ENCODE data around the gene ZNF335. TPM values are rescaled to one million over a fixed set of nuclear protein-coding genes. Genes with fewer than 3 reads are reported as not detected.

ZNF335 gene, protein sequence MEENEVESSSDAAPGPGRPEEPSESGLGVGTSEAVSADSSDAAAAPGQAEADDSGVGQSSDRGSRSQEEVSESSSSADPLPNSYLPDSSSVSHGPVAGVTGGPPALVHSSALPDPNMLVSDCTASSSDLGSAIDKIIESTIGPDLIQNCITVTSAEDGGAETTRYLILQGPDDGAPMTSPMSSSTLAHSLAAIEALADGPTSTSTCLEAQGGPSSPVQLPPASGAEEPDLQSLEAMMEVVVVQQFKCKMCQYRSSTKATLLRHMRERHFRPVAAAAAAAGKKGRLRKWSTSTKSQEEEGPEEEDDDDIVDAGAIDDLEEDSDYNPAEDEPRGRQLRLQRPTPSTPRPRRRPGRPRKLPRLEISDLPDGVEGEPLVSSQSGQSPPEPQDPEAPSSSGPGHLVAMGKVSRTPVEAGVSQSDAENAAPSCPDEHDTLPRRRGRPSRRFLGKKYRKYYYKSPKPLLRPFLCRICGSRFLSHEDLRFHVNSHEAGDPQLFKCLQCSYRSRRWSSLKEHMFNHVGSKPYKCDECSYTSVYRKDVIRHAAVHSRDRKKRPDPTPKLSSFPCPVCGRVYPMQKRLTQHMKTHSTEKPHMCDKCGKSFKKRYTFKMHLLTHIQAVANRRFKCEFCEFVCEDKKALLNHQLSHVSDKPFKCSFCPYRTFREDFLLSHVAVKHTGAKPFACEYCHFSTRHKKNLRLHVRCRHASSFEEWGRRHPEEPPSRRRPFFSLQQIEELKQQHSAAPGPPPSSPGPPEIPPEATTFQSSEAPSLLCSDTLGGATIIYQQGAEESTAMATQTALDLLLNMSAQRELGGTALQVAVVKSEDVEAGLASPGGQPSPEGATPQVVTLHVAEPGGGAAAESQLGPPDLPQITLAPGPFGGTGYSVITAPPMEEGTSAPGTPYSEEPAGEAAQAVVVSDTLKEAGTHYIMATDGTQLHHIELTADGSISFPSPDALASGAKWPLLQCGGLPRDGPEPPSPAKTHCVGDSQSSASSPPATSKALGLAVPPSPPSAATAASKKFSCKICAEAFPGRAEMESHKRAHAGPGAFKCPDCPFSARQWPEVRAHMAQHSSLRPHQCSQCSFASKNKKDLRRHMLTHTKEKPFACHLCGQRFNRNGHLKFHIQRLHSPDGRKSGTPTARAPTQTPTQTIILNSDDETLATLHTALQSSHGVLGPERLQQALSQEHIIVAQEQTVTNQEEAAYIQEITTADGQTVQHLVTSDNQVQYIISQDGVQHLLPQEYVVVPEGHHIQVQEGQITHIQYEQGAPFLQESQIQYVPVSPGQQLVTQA (N-terminal part only)
- polyA plus RNA-seq (2013, experiment 1 of 2): 7.3 TPM
- polyA plus RNA-seq (2013, experiment 2 of 2): 7.1 TPM

DNA sequence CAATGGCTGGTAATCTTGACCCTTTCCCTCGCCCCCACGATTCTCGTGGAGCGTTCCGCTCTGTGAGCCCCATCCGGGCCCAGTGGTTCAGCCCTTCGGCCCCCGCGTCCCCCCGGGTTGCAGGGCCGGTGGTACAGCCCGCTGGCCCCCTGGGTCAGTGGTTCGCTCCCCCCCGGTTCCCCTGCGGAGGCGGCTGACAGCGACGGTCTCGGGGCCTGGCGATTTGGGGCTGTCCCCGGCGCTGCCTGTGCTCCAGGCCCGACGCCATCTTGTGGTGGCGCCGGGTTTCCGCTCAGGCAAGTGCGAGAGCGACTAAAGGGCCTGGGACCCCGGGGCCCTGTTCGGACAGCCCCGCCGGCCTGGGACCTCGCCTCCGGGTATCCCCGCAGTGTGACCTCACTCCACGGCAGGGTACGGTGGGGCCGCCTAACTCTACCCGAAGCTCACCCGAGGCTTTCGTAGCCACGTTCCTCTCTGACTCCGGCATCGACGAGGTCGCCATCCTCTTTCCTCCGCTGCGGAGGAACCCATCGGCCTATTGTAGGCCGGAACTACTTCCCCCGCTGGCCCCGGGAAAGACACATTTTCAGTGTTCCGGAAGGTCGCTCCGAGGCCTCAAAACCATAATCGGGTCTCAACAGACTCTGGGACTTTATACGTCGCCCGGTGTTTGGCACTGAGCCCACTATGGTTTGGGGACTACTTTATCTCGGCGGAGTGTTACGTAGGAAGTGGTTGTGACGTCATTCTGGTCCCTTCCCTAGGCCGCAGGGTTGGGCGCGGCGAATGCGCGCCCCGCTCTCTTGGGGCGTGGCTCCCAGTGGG, at the start of gene ZNF335:
ZNF335 (minus strand) TSS at position 529 of the 825 bp plus-strand sequence. CDS start 793 bp downstream, outside the sequence.
- WGBS, 2 donors (ENCODE audit: extremely low coverage in 2 of 2, insufficient read length in 2 of 2, insufficient replicate concordance in 1 of 2): no CpG with 5 or more reads among the region's 72 CpGs
- Histone ChIP-seq H3K27ac (replicated peaks; ENCODE audit: low read length) (peak within 1 kb of the TSS; percentile 98), H3K79me1 (ENCODE audit: low read depth, low read length) (peaks cover 9% of the 10 kb centered on the region), H3K4me3 (ENCODE audit: low read length in 2 of 2) (peak within 1 kb of the TSS; percentile 69 to 91), H3K27me3 (ENCODE audit: control insufficient read depth in 3 of 3, insufficient read depth in 3 of 3, low read depth in 1 of 3, low read length in 3 of 3) (peaks cover 0 to 10% (median 0%) of the 10 kb centered on the region in 3 experiments), H2AK5ac (ENCODE audit: low read depth, low read length) (peak within 1 kb of the TSS; percentile 93), H4K8ac (ENCODE audit: low read depth, low read length) (peak within 1 kb of the TSS; percentile 97), H3K36me3 (replicated peaks in 1 of 2; ENCODE audit: control insufficient read depth in 2 of 2, insufficient read depth in 2 of 2, low read length in 2 of 2) (peaks cover 24 to 27% of the 10 kb centered on the region in 2 donors), H2BK5ac (ENCODE audit: low read length) (peak within 1 kb of the TSS; percentile 98), H3K4ac (ENCODE audit: low read length) (peak within 1 kb of the TSS; percentile 85), H2BK15ac (ENCODE audit: low read length) (peak within 1 kb of the TSS; percentile 67), H3K4me2 (ENCODE audit: insufficient read depth, low read length, poor library complexity, severe bottlenecking) (peak within 1 kb of the TSS; percentile 94), H2AFZ (ENCODE audit: low read length) (peak within 1 kb of the TSS; percentile 95), H3K9ac (ENCODE audit: low read depth, low read length, poor library complexity) (peak within 1 kb of the TSS; percentile 91), H3K4me1 (ENCODE audit: control insufficient read depth in 2 of 2, insufficient read depth in 1 of 2, low read depth in 1 of 2, low read length in 2 of 2) (peaks cover 7 to 9% of the 10 kb centered on the region in 2 donors), H2BK120ac (ENCODE audit: low read depth, low read length) (peak within 1 kb of the TSS; percentile 99), H3K23ac (ENCODE audit: low read depth, low read length, poor library complexity) (peak within 1 kb of the TSS; percentile 66), H2BK12ac (ENCODE audit: low read length) (no peak within 1 kb of the TSS), H4K91ac (ENCODE audit: low read depth, low read length, poor library complexity) (peak within 1 kb of the TSS; percentile 56), H3K9me3 (replicated peaks in 1 of 2; ENCODE audit: control insufficient read depth in 2 of 2, insufficient read depth in 1 of 2, low read depth in 1 of 2, low read length in 2 of 2) (no peaks in the 10 kb centered on the region), H3K18ac (ENCODE audit: low read length) (peak within 1 kb of the TSS; percentile 99), H3K14ac (ENCODE audit: low read length) (peak within 1 kb of the TSS; percentile 47)
- DNase-seq (ENCODE audit: low spot score): peak; percentile 98

DNA sequence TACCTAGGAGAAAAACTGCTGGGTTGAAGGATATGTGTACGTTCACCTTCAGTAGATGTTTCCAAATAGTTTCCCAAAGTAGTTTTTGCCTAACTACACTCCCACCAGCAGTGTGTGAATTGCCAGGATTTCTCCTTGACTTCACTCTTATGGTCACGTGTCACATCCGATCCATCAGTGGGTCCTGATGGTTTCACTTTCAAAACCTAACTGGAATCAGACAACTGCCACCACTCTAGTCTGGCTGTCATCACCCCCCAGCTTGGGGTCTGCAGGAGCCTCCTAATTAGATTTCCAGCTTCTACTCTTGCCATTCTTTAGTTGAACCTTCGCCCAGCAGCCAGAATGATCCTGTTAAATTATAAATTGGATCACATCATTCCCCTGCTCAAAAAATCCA, 48.6 kb upstream of the ZNF335 start:
- no peak overlapping the region for H2BK120ac ChIP-seq (ENCODE audit: low read depth, low read length)
- no peaks in the 10 kb centered on the region for H3K9me3 ChIP-seq (replicated peaks in 1 of 2; ENCODE audit: control insufficient read depth in 2 of 2, insufficient read depth in 1 of 2, low read depth in 1 of 2, low read length in 2 of 2)
- H3K14ac ChIP-seq (ENCODE audit: low read length): no peak overlapping the region
- DNase-seq (ENCODE audit: low spot score): no peak
- H3K79me1 ChIP-seq (ENCODE audit: low read depth, low read length): no peaks in the 10 kb centered on the region
- no peak overlapping the region for H3K23ac ChIP-seq (ENCODE audit: low read depth, low read length, poor library complexity)
- no peak overlapping the region for H4K91ac ChIP-seq (ENCODE audit: low read depth, low read length, poor library complexity)
- peak overlapping the region in 1 of 2 donors; percentile 72 for H3K4me3 ChIP-seq (ENCODE audit: low read length in 2 of 2)
- H2BK15ac ChIP-seq (ENCODE audit: low read length): no peak overlapping the region
- H3K36me3 ChIP-seq (replicated peaks in 1 of 2; ENCODE audit: control insufficient read depth in 2 of 2, insufficient read depth in 2 of 2, low read length in 2 of 2): no peaks in the 10 kb centered on the region
- H3K4ac ChIP-seq (ENCODE audit: low read length): no peak overlapping the region
- no peak overlapping the region for H3K18ac ChIP-seq (ENCODE audit: low read length)
- H2AFZ ChIP-seq (ENCODE audit: low read length): no peak overlapping the region
- H3K27me3 ChIP-seq (ENCODE audit: control insufficient read depth in 3 of 3, insufficient read depth in 3 of 3, low read depth in 1 of 3, low read length in 3 of 3): peaks cover 0 to 18% (median 0%) of the 10 kb centered on the region in 3 experiments
- H3K27ac ChIP-seq (replicated peaks; ENCODE audit: low read length): no peak overlapping the region
- H2BK5ac ChIP-seq (ENCODE audit: low read length): no peak overlapping the region
- no peak overlapping the region for H2AK5ac ChIP-seq (ENCODE audit: low read depth, low read length)
- no peak overlapping the region for H3K9ac ChIP-seq (ENCODE audit: low read depth, low read length, poor library complexity)
- H4K8ac ChIP-seq (ENCODE audit: low read depth, low read length): no peak overlapping the region
- WGBS, 2 donors (ENCODE audit: extremely low coverage in 2 of 2, insufficient read length in 2 of 2, insufficient replicate concordance in 1 of 2): no CpG with 5 or more reads among the region's 4 CpGs
- no peak overlapping the region for H3K4me2 ChIP-seq (ENCODE audit: insufficient read depth, low read length, poor library complexity, severe bottlenecking)
- peaks cover 7 to 12% of the 10 kb centered on the region in 2 donors for H3K4me1 ChIP-seq (ENCODE audit: control insufficient read depth in 2 of 2, insufficient read depth in 1 of 2, low read depth in 1 of 2, low read length in 2 of 2)
- no peak overlapping the region for H2BK12ac ChIP-seq (ENCODE audit: low read length)

DNA sequence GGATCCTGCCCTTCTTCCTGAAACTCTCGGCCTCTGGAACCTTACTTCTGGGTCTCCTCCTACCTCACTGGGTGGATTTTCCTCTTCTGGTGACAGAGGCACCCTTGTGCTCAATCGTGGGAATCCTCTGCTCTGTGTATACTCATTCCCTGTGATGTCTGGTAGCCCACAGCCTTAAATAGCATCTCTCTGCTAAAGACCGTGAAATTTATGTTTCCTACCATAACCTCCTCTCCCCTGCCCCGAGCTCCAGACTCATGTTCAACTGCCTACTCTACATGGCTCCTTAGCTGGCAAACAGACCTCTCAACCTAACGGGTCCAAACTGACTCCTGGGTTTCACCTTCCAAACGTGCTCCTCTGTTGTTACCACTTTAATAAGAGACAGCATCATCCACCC, 46.6 kb upstream of the ZNF335 start:
- no peak overlapping the region for H3K27ac ChIP-seq (replicated peaks; ENCODE audit: low read length)
- WGBS, 2 donors (ENCODE audit: extremely low coverage in 2 of 2, insufficient read length in 2 of 2, insufficient replicate concordance in 1 of 2): no CpG with 5 or more reads among the region's 6 CpGs
- H3K9me3 ChIP-seq (replicated peaks in 1 of 2; ENCODE audit: control insufficient read depth in 2 of 2, insufficient read depth in 1 of 2, low read depth in 1 of 2, low read length in 2 of 2): no peaks in the 10 kb centered on the region
- H3K36me3 ChIP-seq (replicated peaks in 1 of 2; ENCODE audit: control insufficient read depth in 2 of 2, insufficient read depth in 2 of 2, low read length in 2 of 2): no peaks in the 10 kb centered on the region
- H3K27me3 ChIP-seq (ENCODE audit: control insufficient read depth in 3 of 3, insufficient read depth in 3 of 3, low read depth in 1 of 3, low read length in 3 of 3): peaks cover 0 to 16% (median 6%) of the 10 kb centered on the region in 3 experiments
- no peak overlapping the region for H2AK5ac ChIP-seq (ENCODE audit: low read depth, low read length)
- H3K4me2 ChIP-seq (ENCODE audit: insufficient read depth, low read length, poor library complexity, severe bottlenecking): no peak overlapping the region
- no peak overlapping the region for H3K23ac ChIP-seq (ENCODE audit: low read depth, low read length, poor library complexity)
- DNase-seq (ENCODE audit: low spot score): no peak
- no peak overlapping the region for H2AFZ ChIP-seq (ENCODE audit: low read length)
- H2BK120ac ChIP-seq (ENCODE audit: low read depth, low read length): no peak overlapping the region
- no peak overlapping the region for H2BK15ac ChIP-seq (ENCODE audit: low read length)
- peaks cover 8 to 10% of the 10 kb centered on the region in 2 donors for H3K4me1 ChIP-seq (ENCODE audit: control insufficient read depth in 2 of 2, insufficient read depth in 1 of 2, low read depth in 1 of 2, low read length in 2 of 2)
- H3K18ac ChIP-seq (ENCODE audit: low read length): no peak overlapping the region
- H3K4me3 ChIP-seq (ENCODE audit: low read length in 2 of 2): no peak overlapping the region
- H4K91ac ChIP-seq (ENCODE audit: low read depth, low read length, poor library complexity): no peak overlapping the region
- H3K9ac ChIP-seq (ENCODE audit: low read depth, low read length, poor library complexity): no peak overlapping the region
- H4K8ac ChIP-seq (ENCODE audit: low read depth, low read length): no peak overlapping the region
- H2BK12ac ChIP-seq (ENCODE audit: low read length): no peak overlapping the region
- peaks cover 1% of the 10 kb centered on the region for H3K79me1 ChIP-seq (ENCODE audit: low read depth, low read length)
- H3K4ac ChIP-seq (ENCODE audit: low read length): no peak overlapping the region
- H2BK5ac ChIP-seq (ENCODE audit: low read length): no peak overlapping the region
- H3K14ac ChIP-seq (ENCODE audit: low read length): no peak overlapping the region

Data from neuronal stem cell (in vitro differentiated cells).